Measurements from ENCODE around the gene CIAO3. TPM values are rescaled to one million over a fixed set of nuclear protein-coding genes. Genes with fewer than 3 reads are reported as not detected.

The CIAO3 gene
- total RNA-seq, 1 experiment from 2014 or later: 51.9 TPM

DNA sequence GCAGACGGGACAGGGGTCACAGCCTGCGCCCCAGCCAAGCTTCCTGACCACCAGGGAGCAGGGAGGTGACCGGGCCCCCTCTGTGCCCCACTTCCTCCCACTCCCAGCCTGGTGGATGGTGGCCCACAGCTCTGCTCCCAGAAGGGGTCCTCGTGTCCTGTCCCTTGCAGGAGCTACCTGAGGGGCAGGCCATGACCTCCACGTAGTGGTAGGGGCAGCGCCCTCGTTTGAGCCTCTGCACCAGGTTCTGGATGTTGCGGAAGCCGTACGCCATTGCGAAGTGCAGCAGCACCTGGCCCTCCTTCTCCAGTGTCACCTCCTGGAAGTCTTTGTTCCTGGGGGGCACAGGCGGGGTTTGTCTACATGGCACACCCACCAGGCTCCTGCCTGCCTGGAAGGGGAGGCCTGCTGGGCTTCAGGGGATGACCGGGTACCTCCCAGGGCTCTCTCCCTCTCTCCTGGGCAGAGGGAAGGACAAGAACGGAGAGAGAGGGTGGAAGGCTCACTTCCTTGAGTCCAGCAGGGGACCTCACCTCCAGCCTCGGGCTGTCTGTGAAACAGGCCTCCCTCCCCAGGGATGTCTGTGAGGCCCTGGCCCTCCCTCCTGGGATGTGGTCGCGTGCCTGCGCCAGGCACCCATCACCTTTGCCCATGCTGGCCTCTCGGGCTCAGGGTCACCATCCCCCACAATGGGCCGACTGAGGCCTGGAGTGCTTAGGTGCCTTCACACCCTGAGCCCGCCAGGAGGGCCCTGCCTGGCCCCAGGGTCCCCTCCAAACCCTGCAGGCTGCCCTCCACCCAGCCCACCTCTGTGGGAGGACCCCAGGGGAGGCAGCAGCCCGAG, 9.9 kb downstream of the CIAO3 start:
- H3K4me1 Mint-ChIP-seq (ENCODE audit: low read depth, unreplicated experiment): no peaks in the 10 kb centered on the region
- no peaks in the 10 kb centered on the region for H3K9me3 Mint-ChIP-seq (ENCODE audit: low read depth, unreplicated experiment)
- DNase-seq: no peak
- TF ChIP-seq, protein P1, sequence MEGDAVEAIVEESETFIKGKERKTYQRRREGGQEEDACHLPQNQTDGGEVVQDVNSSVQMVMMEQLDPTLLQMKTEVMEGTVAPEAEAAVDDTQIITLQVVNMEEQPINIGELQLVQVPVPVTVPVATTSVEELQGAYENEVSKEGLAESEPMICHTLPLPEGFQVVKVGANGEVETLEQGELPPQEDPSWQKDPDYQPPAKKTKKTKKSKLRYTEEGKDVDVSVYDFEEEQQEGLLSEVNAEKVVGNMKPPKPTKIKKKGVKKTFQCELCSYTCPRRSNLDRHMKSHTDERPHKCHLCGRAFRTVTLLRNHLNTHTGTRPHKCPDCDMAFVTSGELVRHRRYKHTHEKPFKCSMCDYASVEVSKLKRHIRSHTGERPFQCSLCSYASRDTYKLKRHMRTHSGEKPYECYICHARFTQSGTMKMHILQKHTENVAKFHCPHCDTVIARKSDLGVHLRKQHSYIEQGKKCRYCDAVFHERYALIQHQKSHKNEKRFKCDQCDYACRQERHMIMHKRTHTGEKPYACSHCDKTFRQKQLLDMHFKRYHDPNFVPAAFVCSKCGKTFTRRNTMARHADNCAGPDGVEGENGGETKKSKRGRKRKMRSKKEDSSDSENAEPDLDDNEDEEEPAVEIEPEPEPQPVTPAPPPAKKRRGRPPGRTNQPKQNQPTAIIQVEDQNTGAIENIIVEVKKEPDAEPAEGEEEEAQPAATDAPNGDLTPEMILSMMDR (IDR thresholded peaks at IDR 0.05; ENCODE audit: unreplicated experiment): no peak
- no peak overlapping the region for H3K27ac Mint-ChIP-seq (ENCODE audit: unreplicated experiment)
- H3K27me3 Mint-ChIP-seq (ENCODE audit: unreplicated experiment): no peaks in the 10 kb centered on the region
- intact Hi-C loops (cut with micrococcal nuclease; ENCODE audit: unreplicated experiment): no loop called here
- no peak overlapping the region for H3K4me3 Mint-ChIP-seq (ENCODE audit: low read depth, unreplicated experiment)
- peaks cover 59% of the 10 kb centered on the region for H3K36me3 Mint-ChIP-seq (ENCODE audit: insufficient read depth, unreplicated experiment)
- BruUV-seq (replicated peaks): no TSS peak
- CTCF ChIA-PET: interaction anchor here (0.6 to 1.2 kb wide), 2 partner anchors 10 to 23 kb away, joined by 3 to 5 read pairs; partner anchors contain the start of gene CIAO3

DNA sequence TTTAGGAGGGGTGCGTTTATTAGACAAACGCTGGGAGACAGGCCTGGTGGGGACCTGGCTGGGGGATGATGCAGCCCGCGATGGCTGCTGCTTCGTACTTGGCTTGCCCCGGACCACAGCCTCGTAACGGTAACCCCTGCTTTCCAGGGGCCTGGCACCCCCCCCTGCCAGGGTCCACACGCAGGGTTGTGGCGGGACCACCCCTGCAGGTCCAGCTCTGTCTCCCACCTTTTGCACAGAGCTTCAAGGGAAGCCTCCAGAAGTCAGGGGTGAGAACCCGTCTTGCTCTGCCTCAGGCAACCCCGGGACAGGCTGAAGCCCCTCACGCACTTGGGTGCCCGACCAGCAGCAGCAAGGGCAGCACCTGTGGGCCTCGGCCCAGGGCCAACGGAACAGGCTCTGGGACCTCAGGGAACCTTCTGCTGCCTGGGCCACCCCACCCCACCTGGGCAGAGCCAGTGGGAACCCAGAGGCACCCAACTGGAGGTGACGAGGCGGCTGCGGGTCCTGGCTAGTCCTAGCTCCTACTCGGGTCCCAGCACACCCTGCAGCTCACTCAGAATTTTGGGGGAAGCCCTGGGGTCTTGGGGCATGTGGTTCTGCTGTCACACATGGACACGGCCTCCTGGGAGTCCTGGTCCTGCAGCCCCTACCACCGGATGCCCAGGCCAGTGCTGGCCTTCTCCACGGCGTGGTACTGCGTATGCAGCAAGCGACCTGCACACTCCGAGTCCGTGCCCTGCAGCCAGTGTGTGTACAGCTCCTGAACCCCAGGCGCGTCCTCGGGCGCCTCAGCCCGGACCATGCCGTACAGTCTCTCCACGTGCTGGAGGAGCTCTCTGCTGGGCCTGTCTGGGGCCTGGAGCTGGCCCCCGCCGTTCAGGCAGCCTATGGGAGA, 10.8 kb downstream of the CIAO3 start:
- H3K27me3 Mint-ChIP-seq (ENCODE audit: unreplicated experiment): no peaks in the 10 kb centered on the region
- H3K27ac Mint-ChIP-seq (ENCODE audit: unreplicated experiment): no peak overlapping the region
- no peaks in the 10 kb centered on the region for H3K4me1 Mint-ChIP-seq (ENCODE audit: low read depth, unreplicated experiment)
- H3K4me3 Mint-ChIP-seq (ENCODE audit: low read depth, unreplicated experiment): no peak overlapping the region
- BruUV-seq (replicated peaks): no TSS peak
- TF ChIP-seq, protein P1 (IDR thresholded peaks at IDR 0.05; ENCODE audit: unreplicated experiment): no peak
- CTCF ChIA-PET: interaction anchor here (0.6 kb wide), 1 partner anchor 24 kb away, joined by 5 read pairs; no protein-coding TSS in a partner anchor
- DNase-seq: no peak
- intact Hi-C loops (cut with micrococcal nuclease; ENCODE audit: unreplicated experiment): no loop called here
- peaks cover 62% of the 10 kb centered on the region for H3K36me3 Mint-ChIP-seq (ENCODE audit: insufficient read depth, unreplicated experiment)
- no peaks in the 10 kb centered on the region for H3K9me3 Mint-ChIP-seq (ENCODE audit: low read depth, unreplicated experiment)

DNA sequence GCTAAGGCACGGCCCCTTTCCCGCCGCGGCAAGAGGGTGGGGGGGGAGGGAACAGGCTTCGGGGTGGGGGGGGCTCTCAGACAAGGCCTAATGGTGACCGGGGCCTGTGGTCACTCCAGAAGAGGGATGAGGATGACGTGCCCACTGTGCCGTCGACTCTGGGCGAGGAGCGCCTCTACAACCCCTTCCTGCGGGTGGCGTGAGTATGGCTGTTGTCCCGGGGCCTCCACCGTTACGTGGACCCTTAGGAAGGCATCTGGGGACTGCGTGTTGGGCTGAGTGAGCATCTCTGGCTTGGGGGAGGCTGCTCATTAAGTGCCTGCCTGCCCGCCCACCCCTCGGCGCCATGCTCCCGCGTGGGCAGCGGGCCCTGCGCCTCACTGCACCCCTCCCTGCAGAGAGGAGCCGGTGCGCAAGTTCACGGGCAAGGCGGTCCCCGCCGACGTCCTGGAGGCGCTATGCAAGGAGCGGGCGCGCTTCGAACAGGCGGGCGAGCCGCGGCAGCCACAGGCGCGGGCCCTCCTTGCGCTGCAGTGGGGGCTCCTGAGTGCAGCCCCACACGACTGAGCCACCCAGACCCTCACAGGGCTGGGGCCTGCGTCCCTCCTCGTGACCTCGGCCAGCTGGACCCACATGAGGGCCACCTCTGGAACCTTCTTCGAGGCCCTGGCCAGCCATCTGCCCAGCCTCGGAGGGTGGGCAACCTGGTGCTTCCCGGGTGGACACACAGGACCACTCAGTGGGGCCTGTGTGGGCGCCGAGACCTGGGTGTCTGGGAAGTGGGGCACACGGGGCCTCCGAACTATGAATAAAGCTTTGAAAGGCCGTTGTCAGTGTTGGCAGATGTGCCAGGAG, 11.7 kb downstream of the CIAO3 start:
- TF ChIP-seq, protein P1 (IDR thresholded peaks at IDR 0.05; ENCODE audit: unreplicated experiment): no peak
- CTCF ChIA-PET: no interaction called here
- Mint-ChIP-seq H3K36me3 (ENCODE audit: insufficient read depth, unreplicated experiment) (peaks cover 59% of the 10 kb centered on the region), H3K27me3 (ENCODE audit: unreplicated experiment) (no peaks in the 10 kb centered on the region), H3K27ac (ENCODE audit: unreplicated experiment) (no peak overlapping the region), H3K9me3 (ENCODE audit: low read depth, unreplicated experiment) (no peaks in the 10 kb centered on the region), H3K4me3 (ENCODE audit: low read depth, unreplicated experiment) (peak overlapping the region; percentile 74), H3K4me1 (ENCODE audit: low read depth, unreplicated experiment) (no peaks in the 10 kb centered on the region)
- no peak for DNase-seq
- intact Hi-C loops (cut with micrococcal nuclease; ENCODE audit: unreplicated experiment): no loop called here
- no TSS peak for BruUV-seq (replicated peaks)

All from Calu3 (cell line).